ENCODE measurements around the gene AGBL4.

DNA sequence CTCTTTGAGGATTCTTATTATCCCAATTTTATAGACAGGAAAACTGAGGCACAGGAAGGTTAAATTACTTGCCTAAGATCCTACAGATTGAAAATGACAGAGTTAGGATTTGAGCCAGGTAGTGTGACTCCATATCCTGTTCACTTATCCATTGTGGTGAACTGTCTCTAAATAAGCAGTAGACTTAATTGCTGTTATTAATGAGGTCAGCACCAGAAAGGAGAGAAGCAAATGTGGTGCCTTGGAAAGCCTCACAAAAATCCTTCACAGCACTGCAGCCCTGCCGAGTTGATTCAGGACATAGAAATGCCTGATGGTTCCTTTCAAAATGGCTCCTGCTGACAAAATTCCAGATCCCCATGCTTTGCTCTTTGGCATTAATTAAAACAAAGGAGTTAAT, 1053.8 kb downstream of the AGBL4 start:
- TF ChIP-seq, protein P1, sequence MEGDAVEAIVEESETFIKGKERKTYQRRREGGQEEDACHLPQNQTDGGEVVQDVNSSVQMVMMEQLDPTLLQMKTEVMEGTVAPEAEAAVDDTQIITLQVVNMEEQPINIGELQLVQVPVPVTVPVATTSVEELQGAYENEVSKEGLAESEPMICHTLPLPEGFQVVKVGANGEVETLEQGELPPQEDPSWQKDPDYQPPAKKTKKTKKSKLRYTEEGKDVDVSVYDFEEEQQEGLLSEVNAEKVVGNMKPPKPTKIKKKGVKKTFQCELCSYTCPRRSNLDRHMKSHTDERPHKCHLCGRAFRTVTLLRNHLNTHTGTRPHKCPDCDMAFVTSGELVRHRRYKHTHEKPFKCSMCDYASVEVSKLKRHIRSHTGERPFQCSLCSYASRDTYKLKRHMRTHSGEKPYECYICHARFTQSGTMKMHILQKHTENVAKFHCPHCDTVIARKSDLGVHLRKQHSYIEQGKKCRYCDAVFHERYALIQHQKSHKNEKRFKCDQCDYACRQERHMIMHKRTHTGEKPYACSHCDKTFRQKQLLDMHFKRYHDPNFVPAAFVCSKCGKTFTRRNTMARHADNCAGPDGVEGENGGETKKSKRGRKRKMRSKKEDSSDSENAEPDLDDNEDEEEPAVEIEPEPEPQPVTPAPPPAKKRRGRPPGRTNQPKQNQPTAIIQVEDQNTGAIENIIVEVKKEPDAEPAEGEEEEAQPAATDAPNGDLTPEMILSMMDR (optimal IDR thresholded peaks at IDR 0.05 in 1 of 3, IDR thresholded peaks at IDR 0.05 in 1 of 3, conservative IDR thresholded peaks at IDR 0.05 in 1 of 3; ENCODE audit: extremely low read depth in 1 of 3, insufficient read depth in 2 of 3, low read length in 3 of 3) = no peak
- no peak for TF ChIP-seq EZH2 (IDR thresholded peaks at IDR 0.05; ENCODE audit: low read length)

Measured in keratinocyte (primary cell).